Testis (tissue), 2 donors: ENCODE results near the gene CYBA.

Experiments
- POLR2A ChIP-seq: fragments of 450-650 bp; IDR thresholded peaks from one replicate; pipeline ENCODE4 v1.6.1; 2017; ENCODE audit warnings: antibody characterized with exemption, mild to moderate bottlenecking, moderate library complexity
- TF ChIP-seq, protein P1 (sequence below), 3 experiments: fragments of 450-650 bp in 2 of 3; fragments of 200-600 bp in 1 of 3; sonication (generic) in 1 of 3; IDR thresholded peaks; one replicate each; pipeline ENCODE4 v1.5.1; 2016 to 2019; ENCODE audit warnings: antibody characterized with exemption in 3 of 3, mild to moderate bottlenecking in 2 of 3, moderate library complexity in 1 of 3

DNA sequence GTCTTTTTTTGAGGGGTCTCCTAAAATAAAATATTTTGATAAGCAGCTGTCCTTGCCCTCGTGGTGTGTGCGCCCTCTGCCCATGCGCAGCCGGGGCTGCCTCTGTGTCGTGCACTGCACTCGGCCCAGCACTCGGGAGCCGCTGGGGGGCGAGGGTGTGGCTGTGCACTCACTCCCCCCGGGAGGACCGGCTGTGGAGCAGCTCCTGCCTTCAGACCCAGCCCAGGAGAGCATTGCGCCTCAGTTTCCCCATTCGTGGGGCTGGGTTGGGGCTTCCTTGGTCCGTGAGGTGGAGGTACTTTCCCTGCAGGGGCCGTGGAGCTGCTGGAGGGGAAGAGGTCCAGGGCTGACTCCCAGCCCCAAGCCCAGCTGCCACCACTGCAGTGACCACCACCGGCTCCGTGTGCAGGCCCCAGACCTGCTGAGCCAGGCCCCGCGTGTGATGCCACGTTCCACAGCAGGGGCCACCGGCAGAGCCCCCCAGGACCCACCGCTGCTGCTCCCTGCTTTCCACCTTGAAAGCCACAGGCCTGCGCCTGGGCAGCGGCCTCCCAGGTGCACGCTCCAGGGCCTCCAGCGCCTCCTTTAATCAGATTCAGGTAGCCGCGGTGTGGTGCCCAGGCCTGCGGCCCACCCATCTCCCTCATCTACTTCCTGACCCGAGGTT lies 18.8 kb downstream of the CYBA start:
- TF ChIP-seq, protein P1, sequence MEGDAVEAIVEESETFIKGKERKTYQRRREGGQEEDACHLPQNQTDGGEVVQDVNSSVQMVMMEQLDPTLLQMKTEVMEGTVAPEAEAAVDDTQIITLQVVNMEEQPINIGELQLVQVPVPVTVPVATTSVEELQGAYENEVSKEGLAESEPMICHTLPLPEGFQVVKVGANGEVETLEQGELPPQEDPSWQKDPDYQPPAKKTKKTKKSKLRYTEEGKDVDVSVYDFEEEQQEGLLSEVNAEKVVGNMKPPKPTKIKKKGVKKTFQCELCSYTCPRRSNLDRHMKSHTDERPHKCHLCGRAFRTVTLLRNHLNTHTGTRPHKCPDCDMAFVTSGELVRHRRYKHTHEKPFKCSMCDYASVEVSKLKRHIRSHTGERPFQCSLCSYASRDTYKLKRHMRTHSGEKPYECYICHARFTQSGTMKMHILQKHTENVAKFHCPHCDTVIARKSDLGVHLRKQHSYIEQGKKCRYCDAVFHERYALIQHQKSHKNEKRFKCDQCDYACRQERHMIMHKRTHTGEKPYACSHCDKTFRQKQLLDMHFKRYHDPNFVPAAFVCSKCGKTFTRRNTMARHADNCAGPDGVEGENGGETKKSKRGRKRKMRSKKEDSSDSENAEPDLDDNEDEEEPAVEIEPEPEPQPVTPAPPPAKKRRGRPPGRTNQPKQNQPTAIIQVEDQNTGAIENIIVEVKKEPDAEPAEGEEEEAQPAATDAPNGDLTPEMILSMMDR (IDR thresholded peaks at IDR 0.05): no peak
- no peak for TF ChIP-seq POLR2A
